ENCODE data around the gene REG1A.

Gene REG1A, protein sequence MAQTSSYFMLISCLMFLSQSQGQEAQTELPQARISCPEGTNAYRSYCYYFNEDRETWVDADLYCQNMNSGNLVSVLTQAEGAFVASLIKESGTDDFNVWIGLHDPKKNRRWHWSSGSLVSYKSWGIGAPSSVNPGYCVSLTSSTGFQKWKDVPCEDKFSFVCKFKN
- long read RNA-seq, donor 1, result 0 reads
- long read RNA-seq, donor 2, result 0 reads
- long read RNA-seq, donor 3, result 0 reads
- long read RNA-seq, donor 4, result 0 reads
- long read RNA-seq, donor 5, result 0 reads
- long read RNA-seq, donor 6, result 0 reads
- long read RNA-seq, donor 7, result 0 reads
- long read RNA-seq, donor 8, result 0 reads

DNA sequence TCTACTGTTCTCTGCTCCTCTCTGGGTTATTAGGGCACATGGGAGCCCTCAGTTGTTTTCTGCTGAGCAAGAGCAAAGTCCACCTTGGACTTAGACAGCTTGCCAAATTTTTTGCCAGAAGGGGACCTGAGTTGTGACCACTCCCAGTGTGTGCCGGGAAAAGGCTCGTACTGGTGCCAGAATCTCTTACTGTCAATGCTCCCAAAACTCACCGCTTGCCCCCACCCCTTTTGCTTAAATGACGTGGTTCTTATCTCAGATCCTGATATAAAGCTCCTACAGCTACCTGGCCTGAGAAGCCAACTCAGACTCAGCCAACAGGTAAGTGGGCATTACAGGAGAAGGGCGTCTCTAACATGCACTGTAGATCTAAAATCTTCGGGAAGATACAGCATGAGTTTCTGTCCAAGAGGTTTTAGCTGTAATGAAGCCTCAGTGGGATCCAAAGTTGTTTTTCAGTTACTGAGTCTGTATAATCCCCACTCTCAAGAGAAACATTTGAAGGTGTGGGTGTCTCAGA lies at the start of gene REG1A:
TSS of gene REG1A (plus strand) at position 295 of the 520 bp plus-strand sequence. CDS start 374 bp downstream, outside the sequence.
- DNase-seq, result no peak

DNA sequence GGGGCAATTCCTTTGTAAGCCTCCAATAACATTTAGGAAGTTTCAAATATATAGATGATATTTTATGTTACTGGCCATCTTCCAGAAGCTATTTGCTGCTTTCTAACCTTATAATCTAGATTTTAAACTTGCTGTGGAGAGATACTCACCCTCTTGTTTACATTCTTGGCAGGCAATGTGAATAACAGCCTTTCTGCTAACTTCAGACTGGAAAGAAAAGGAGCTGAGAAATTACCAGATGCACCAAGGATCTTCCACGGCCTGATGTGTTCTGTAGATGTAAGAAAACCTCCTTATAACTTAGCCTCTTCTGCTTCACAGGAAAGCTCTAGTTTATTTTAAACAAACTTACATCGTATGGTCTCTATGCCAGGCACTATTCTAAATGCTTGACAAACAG lies 49.2 kb upstream of the REG1A start:
- no peak for DNase-seq

DNA sequence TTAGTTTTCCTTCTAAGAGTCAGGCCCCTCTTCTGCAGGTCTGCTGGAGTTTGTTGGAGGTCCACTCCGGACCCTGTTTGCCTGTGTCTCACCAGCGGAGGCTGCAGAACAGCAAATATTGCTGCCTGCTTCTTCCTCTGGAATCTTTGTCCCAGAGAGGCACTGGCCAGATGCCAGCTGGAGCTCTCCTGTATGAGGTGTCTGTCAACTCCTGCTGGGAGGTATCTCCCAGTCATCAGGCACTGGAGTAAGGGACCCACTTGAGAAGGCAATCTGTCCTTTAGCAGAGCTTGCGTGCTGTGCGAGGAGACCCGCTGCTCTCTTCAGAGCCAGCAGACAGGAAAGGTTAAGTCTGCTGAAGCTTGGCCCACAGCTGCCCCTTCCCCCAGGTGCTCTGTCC lies 37.3 kb upstream of the REG1A start:
- DNase-seq, result no peak

DNA sequence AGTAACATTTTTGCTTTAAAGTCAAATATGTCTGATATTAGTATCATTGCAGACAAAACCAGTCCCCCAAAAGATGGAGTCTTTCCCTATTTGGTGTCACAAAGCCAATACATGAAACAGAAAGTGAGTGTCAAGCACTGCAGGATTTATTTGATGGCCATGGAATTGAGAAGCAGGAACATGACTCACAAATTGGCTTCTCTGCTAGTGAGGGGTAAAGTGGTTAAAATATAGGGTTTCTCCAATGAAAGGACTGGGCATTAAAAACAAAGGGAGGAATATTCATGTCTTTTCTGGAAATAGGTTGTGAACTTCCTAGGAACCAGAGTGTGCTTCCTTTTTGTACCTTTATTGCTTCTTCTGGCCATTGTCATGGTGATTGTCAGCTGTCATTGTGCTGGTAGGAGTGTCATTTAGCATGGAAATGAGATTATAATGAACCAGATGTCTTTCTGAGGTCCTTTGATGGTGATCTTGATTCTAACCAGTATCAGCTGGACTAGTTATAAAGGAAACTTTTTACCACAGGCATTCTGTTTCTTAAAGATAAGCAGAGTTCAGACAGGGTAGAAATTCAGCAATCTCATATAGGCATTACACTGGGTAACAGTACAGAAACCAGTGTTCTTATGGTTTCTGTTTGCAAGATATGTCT lies 36.6 kb upstream of the REG1A start:
- no peak for DNase-seq

DNA sequence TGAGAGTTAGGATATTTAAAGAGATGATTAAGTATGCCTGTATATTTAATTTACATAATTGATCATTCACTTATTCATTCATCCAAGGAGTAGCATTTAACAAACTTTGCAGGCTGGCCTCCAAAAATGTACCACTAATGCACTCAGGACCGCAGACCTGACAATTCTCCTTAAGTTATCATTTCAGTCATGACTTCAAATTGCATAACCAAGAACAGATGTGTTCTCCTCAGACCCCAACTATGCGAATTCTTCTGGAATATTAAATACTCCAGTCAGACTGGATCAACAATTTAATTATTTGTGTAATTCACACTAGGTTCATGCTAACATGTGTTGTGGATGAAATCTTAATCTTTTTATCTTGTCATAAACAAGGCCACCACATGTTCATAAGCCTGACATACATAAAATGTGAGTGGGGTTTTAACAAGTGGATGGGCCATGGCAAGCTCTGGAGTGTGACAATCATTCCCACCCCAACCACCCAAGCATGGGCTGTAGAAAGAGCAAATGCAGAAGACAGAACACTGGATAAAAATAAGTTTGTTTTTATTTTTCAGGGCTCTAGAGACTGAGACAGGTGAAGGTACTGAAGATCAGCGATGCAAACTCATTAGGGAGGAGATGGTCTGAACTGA lies 35.7 kb upstream of the REG1A start:
- DNase-seq, result no peak

DNA sequence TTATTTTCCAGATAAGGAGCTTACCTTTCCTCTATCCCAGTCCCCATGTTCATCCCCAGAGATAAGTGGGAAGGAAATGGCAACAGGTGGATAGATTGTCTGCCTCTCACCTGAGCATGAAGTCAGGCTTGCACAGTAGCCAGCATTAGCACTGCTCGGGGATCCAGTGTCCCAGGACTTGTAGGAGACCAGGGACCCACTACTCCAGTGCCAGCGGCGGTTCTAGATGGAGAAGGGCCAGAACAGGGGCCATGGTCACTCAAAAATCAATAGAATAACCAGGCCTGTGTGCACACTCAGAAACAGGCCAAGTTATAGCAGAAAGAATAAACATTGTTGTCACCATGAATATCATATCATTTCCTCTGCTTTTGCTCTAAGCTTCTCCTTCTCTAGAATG lies 34.9 kb upstream of the REG1A start:
- DNase-seq, result no peak

DNA sequence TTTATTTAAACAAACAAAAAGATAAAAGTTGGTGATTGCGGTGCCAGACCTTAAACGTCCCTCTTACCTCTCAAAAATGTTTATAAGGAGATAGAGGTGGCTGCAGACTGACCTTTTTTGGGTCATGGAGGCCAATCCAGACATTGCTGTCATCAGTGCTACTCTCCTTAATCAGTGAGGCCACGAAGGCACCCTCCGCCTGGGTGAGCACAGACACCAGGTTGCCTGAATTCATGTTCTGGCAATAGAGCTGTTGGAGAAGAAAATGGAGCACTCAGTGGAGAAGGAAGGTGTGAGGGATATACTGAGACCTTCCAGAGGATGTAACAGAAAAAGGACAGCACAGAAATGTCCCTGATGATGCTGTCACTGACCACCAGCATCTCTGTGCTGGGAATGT lies 34.0 kb upstream of the REG1A start:
- DNase-seq, result no peak

DNA sequence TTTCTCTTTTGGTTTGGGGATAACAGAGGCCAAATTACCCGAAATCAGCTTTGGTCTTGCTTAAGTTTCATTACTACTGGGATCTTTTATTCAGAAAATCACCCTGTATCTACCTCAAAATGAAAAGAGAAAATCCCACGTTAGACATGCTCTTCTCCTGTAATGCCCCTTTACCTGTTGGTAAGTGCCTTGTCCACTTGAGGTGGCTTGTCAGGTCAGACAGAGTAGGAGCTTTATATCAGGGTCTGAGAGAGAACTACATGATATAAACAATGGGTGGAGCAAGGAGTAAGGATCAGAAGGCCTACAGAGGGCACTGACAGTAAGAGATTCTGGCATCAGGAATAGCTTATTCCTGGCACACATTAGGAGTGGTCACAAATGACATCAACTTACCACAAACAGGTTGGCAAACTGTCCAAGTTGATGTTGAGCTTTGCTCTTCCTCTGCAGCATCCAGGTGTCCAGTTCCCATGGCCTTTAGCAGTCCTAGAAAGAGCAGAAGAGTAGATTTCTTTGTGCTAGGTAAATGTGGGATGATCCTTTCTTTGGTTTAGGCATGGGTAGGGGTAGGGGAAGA lies 32.4 kb upstream of the REG1A start, which contains the start of gene REG1B:
TSS of gene REG1B (minus strand) at position 209 of the 580 bp plus-strand sequence. CDS start 381 bp downstream, outside the sequence.
- no peak for DNase-seq

DNA sequence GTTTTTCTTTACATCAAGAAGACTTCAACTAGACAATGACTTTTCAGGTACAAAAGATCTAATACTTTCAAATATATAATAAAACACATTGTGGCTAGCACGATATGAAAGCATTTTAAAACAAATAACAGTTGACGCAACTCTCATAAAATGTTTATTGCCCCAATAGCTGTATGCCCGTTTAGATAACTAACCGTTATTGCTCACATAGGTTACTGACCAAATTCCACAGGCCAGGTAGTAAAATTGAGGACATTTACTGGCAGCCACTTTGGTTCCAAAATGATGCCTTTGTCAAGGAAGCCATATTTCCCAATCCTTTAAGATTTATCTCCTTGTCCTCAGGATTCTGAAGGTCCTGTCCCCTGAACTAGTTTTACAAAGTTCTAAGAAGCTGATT lies 29.6 kb upstream of the REG1A start:
- DNase-seq, result no peak

DNA sequence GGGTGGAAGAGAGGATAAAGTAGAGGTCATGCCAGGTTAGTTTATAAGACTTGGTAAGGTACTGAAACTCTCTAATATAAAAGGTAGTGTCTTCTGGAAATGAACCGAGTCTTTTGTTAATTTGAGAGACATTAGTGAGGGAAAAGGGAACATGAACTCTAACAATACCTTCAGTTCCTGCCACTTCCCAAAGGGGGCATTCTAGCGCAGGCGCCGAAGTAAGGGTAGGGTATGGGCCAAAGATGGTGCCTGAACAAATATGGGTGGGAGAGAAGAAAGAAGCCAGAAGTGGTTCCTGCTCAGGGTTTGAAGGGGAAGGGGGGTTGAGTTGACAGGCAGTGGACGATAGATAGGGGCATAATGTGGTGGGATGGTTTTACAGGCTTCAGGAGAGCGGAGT lies 22.4 kb upstream of the REG1A start:
- no peak for DNase-seq

DNA sequence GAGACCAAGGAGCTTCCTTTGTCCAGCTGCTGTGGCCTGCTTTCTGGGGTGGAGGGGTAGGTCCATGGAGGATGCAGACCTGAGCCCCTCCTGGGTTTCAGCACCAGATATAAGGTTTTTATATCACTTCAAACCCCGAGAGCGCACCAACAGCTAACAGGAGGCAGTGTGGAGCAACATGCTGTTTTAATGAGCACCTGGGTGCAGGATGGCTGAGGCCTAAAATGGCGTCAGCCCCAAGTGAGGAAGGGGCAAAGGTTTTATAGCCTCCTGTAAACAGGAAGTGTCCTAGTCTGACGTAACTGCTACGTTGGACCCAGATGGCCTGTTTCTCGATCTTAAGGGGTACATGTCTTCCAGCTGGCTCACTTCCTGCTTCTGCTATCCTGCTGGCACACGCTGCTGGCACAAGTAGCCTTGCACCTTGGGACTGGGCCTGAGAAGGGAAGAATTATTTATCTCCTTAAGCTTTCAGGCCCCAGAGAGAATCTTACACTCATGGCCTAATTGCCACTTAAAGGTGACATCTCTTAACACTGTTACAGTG lies 21.1 kb upstream of the REG1A start:
- DNase-seq, result no peak

DNA sequence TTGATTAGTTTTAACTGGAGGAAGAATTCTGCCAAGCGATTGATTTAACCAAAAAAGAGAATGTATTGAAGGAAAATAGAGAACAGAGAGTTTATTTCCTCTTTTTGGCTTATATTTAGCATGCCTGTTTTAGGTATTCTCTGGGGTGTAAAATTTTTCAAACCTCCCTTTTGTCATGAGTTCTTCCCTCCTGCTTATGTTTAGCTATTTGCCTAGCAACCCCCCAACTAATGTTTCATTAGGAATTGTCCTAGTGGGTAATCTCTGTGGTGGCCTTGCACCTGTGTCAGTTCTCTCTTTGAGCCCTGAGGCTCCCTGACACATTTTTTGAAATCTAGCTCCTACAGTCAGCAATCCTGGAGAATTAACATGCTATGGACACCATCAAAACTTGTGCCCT lies 20.0 kb upstream of the REG1A start:
- no peak for DNase-seq

DNA sequence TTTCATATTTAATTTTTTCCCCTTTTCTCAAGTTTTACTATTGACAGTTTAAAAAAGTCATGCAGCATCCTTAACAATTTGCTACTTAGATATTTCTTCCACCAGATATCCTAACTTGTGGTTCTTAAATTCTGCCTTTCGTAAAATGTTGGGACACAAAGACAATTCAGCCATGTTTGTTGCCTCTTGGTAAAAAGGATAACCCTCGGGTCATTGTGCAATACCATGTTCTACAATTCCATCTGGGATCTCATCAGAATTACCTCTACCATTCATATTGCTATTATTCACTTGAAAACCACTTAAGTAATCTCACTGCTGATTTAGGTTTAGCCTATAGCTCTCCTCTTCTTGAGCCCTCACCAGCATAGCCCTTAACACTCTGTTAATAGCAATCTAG lies 19.3 kb upstream of the REG1A start:
- DNase-seq, result no peak

DNA sequence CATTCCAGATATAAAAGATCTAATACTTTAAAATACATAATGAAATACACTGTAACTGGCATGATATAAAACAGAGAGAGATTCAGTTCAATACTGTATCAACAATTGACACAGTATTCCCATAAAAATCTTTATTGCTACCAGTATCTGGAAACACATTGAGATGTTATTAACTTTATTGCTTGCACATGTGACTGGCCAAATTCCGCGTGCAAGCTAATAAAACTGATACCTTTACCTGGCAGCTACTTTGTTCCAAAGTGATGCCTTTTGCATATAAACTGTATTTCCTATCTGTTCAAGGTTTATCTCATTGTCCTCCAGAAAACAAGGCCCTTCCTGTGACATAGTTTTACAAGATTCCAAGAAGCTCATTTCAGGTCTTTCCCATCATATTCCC lies 17.1 kb upstream of the REG1A start:
- no peak for DNase-seq

DNA sequence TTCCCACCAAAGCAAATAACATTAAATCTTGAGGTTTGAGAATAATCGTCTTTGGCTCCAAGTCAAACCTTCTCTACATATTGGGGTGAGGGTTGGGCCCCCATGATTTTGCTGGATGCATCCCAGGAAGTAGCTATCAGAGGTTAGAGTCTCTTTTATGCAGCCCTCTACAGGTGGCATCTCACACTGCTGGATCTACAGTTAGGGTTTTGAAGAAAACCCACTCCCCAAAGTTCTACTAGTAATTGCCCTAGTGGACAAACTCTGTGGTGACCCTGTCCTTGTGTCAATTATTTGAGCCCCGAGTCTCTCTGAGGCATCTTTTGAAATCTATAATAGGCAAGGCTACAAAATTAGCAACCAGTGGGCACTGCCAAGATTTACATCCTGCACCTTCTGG lies 15.0 kb upstream of the REG1A start:
- no peak for DNase-seq

DNA sequence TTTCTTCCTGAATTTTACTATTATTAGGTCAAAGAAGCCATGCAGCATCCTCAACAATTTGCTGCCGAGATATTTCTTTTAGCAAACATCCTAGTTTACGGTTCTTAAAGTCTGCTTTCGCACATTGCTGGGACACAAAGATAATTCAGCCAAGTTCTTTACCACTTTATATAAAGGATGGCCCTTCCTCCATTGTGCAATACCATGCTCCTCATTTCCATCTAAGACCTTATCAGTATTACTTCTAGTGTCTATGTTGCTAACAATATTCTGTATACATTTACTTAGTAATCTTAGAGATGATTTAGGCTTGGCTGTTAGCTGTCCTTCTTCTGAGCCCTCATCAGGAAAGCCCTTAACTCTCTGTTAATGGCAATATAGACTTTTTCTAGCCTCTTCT lies 8.0 kb upstream of the REG1A start:
- DNase-seq, result no peak

DNA sequence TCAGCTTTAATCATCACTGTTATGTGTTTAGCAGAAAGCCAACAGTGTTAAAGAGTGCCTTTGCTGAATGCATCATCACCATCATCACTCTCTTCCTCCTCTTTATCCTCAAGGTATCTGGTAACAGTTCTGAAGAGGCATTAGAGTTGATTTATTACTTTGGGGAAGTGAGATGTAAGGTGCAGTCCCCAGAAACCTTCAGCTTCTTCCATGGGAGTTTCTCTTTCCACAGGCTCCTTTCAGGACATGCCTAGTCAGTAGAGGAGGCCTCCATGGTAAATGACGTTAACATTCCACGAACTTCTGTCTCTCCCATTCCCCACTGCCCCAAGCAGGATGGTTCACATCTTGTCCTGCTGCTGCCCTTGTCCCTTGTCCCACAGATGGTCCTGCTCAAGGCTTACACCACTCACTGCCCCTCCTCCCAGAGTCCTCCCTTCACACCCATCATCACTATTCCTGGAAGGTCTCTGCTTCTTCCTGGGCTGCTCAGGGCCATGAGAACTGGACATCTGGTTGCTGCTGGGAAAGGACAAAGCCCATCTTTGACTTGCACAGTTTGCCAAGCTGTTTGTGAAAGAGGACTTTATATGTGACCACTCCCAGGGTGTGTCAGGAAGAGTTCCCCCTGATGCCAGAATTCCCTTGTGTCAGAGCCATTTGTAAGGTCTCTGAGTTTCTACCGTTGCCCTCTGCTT lies 5.3 kb upstream of the REG1A start:
- DNase-seq, result no peak

DNA sequence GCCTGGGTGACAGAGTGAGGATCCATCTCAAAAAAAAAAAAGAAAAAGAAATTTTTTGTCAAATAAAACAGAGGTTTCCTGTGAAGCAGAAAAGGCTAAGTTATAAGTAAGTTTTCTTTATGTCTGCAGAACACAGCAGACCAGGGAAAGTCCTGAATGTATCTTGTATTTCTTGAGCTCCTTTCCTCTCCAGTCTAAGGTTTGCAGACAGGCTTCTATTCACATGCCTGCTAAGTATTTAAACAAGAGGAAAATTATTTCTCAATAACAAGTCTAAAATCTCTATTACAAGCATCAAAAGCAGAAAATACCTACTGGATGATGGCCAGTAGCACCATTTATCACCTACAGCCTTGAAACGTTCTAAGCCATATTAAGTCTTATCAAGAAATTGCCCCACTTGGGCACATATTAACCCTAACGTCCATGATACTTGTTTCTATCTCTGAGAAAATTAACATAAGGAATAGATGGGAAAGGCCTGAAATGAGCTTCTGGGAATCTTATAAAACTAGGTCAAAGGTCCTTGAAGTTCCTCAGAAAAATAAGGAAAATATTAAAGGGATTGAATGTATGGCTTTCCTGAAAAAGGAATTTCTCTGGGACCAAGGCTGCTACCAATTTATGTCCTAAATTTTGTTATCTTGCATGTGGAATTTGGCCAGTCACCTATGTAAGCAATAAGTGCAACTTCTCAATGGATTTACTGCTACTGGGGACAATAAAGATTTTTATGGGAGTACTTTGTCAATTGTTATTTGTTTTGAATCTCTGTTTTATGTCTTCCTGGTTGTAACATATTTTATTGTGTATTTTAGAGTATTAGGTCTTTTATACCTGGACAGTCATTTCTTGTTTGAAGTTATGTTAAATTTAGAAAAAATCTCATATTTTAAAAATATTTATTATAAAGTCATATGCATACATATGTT lies 3.0 kb upstream of the REG1A start:
- DNase-seq, result no peak

DNA sequence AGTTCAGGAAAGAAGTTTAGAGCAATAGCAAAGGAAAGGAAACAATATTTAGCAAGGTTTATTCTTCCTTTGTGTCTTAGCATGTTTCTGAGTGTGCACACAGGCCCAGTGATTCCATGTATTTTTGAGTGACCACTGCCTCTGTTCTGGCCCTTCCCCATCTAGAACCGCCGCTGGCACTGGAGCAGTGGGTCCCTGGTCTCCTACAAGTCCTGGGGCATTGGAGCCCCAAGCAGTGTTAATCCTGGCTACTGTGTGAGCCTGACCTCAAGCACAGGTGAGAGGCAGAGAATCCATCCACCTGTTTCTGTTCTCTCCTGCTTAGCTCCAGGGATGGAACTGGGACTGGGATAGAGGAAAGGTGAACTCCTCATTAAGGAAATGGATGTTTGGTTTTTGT lies 2.4 kb downstream of the REG1A start:
- DNase-seq, result no peak

DNA sequence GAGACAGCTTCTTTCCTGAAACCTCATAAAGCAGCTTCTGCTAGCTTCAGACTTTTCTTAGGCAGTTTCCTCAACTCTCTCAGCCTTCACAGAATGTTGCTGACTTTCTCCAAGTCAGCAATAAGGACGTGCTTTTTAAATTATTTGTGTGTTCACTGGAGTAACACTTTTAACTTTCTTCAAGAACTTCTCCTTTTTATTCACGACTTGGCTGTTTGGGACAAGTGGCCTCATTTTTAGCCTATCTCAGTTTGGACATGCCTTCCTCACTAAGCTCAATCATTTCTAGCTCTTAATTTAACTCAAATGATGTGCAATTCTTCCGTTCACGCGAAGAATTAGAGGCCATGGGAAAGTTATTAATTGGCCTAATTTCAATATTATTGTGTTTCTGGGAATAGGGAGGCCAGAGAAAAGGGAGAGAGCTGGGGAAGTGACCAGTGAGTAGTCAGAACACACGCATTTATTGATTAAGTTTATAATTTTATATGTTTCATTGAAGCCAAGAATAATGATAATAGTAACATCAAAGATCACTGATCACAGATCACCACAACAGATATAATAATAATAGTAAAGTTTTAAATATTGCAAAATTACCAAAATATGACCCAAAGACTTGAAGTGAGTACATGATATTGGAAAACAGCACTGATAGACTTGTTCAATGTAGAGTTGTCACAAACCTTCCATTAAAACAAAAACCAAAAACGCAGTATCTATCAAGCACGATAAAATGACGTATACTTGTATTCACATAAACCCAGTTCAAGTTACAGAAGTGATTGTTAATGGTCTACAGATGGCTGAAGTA lies 4.8 kb downstream of the REG1A start:
- DNase-seq, result no peak
